MCF 10A (cell line): ENCODE measurements around the gene ZNF614. TPM values are rescaled to one million over a fixed set of nuclear protein-coding genes. Genes with fewer than 3 reads are reported as not detected.

ENCODE experiments used
- BruUV-seq: library from RNA; stranded (reverse); fragments of 400-500 nt; replicated peaks from 2 replicates; lab custom pipeline; 2021; lab: Mats Ljungman, UMichigan
- CTCF ChIA-PET: fragments of 300-600 bp; sonication (Branson Sonifier 250); formaldehyde crosslinking; extraction: SDS; loops from one replicate; lab custom pipeline; 2021; ENCODE audit warnings: antibody characterized with exemption, inconsistent platforms; lab: Yijun Ruan, JAX
- POLR2A ChIA-PET: fragments of 300-600, 350-650 bp; sonication (Branson Sonifier 250); formaldehyde crosslinking; extraction: SDS; loops from one replicate; lab custom pipeline; 2020; ENCODE audit warnings: antibody characterized with exemption, inconsistent platforms; lab: Yijun Ruan, JAX
- DNase-seq: peaks from one replicate; pipeline ENCODE4 v3.0.0-alpha.2; 2018; ENCODE audit not compliant: unreplicated experiment
- H3K27ac Mint-ChIP-seq: one replicate; pipeline ENCODE4 v1.8.0; 2022; ENCODE audit warnings: mild to moderate bottlenecking, low read depth, mixed read lengths; ENCODE audit not compliant: unreplicated experiment
- H3K27me3 Mint-ChIP-seq: one replicate; pipeline ENCODE4 v1.8.0; 2022; ENCODE audit warnings: mixed read lengths; ENCODE audit not compliant: insufficient read depth, unreplicated experiment
- H3K36me3 Mint-ChIP-seq: one replicate; pipeline ENCODE4 v1.8.0; 2022; ENCODE audit warnings: mild to moderate bottlenecking, moderate library complexity, mixed read lengths; ENCODE audit not compliant: insufficient read depth, unreplicated experiment
- H3K4me1 Mint-ChIP-seq: one replicate; pipeline ENCODE4 v1.8.0; 2022; ENCODE audit warnings: mixed read lengths; ENCODE audit not compliant: insufficient read depth, unreplicated experiment
- H3K4me3 Mint-ChIP-seq: one replicate; pipeline ENCODE4 v1.8.0; 2022; ENCODE audit warnings: mild to moderate bottlenecking, moderate library complexity, mixed read lengths; ENCODE audit not compliant: unreplicated experiment
- H3K9me3 Mint-ChIP-seq: one replicate; pipeline ENCODE4 v1.8.0; 2022; ENCODE audit warnings: mixed read lengths; ENCODE audit not compliant: unreplicated experiment
- CTCF ChIP-seq: fragments of 200-600 bp; IDR thresholded peaks from one replicate; pipeline ENCODE4 v1.8.0; 2022; ENCODE audit warnings: antibody characterized with exemption, mild to moderate bottlenecking; ENCODE audit not compliant: unreplicated experiment
- intact Hi-C: fragments of 100-400 bp; cut with micrococcal nuclease; formaldehyde crosslinking; loops from 2 replicates; pipeline ENCODE4 v1.14.1; 2022
- total RNA-seq: library from RNA; stranded (reverse); gene quantifications from 2 replicates; pipeline ENCODE4 v1.2.3, GENCODE V29; 2022

ZNF614 gene
- total RNA-seq, 1 experiment from 2014 or later, result 10.2 TPM

- TF ChIP-seq CTCF, result no peak
- no peak overlapping the region for H3K27ac Mint-ChIP-seq
- no peak overlapping the region for H3K4me3 Mint-ChIP-seq
- POLR2A ChIA-PET, result no interaction called here
- intact Hi-C loops, result no loop called here
- CTCF ChIA-PET, result interaction anchor here (0.6 kb wide), 1 partner anchor 201 kb away, joined by 4 read pairs; no protein-coding TSS in a partner anchor
- H3K9me3 Mint-ChIP-seq, result peaks cover 23% of the 10 kb centered on the region
- no peak for DNase-seq
- no peaks in the 10 kb centered on the region for H3K27me3 Mint-ChIP-seq
- H3K36me3 Mint-ChIP-seq, result peaks cover 97% of the 10 kb centered on the region
- peaks cover 5% of the 10 kb centered on the region for H3K4me1 Mint-ChIP-seq
- no TSS peak for BruUV-seq
These were observed 6.0 kb downstream of the ZNF614 start for GRCh38 chr19:52022193-52022592.

GRCh38 chr19:52020506-52020905, 7.7 kb downstream of the ZNF614 start:
- Mint-ChIP-seq H3K9me3 (peaks cover 24% of the 10 kb centered on the region), H3K36me3 (peaks cover 99% of the 10 kb centered on the region), H3K4me1 (no peaks in the 10 kb centered on the region), H3K4me3 (no peak overlapping the region), H3K27ac (no peak overlapping the region), H3K27me3 (no peaks in the 10 kb centered on the region)
- TF ChIP-seq CTCF, result no peak
- no peak for DNase-seq
- CTCF ChIA-PET, result interaction anchor here (0.6 to 0.7 kb wide), 2 partner anchors 12 to 675 kb away, joined by 3 to 5 read pairs; no protein-coding TSS in a partner anchor
- POLR2A ChIA-PET, result interaction anchor here (0.7 kb wide), 1 partner anchor 184 kb away, joined by 5 read pairs; no protein-coding TSS in a partner anchor
- intact Hi-C loops, result no loop called here
- BruUV-seq, result no TSS peak

- Mint-ChIP-seq H3K36me3 (peaks cover 29% of the 10 kb centered on the region), H3K4me1 (peaks cover 8% of the 10 kb centered on the region), H3K27me3 (no peaks in the 10 kb centered on the region), H3K4me3 (no peak overlapping the region), H3K9me3 (peaks cover 12% of the 10 kb centered on the region), H3K27ac (no peak overlapping the region)
- TF ChIP-seq CTCF, result no peak
- intact Hi-C loops, result no loop called here
- CTCF ChIA-PET, result interaction anchor here (0.6 kb wide), 1 partner anchor 754 kb away, joined by 3 read pairs; no protein-coding TSS in a partner anchor
- no TSS peak for BruUV-seq
- POLR2A ChIA-PET, result no interaction called here
- DNase-seq, result no peak
These were observed 17.5 kb downstream of the ZNF614 start for GRCh38 chr19:52010674-52011073.

- peak within 1 kb of the TSS; percentile 98 for H3K27ac Mint-ChIP-seq
- H3K27me3 Mint-ChIP-seq, result no peaks in the 10 kb centered on the region
- peaks cover 33% of the 10 kb centered on the region for H3K36me3 Mint-ChIP-seq
- peaks cover 8% of the 10 kb centered on the region for H3K4me1 Mint-ChIP-seq
- H3K9me3 Mint-ChIP-seq, result peaks cover 19% of the 10 kb centered on the region
- ChIA-PET CTCF (interaction anchor here (0.5 kb wide), 2 partner anchors 85 to 1961 kb away, joined by 3 read pairs; no protein-coding TSS in a partner anchor), POLR2A (interaction anchor here (0.7 to 2.9 kb wide), 12 partner anchors 10 to 261 kb away, joined by 3 to 31 read pairs (median 3); partner anchors contain the start of genes PPP2R1A, ZNF350 and ZNF614)
- TSS peak; percentile 43 for BruUV-seq
- intact Hi-C loops, result no loop called here
- peak; percentile 88 for DNase-seq
- no peak for TF ChIP-seq CTCF
- H3K4me3 Mint-ChIP-seq, result peak within 1 kb of the TSS; percentile 99
These were observed 20.2 kb downstream of the ZNF614 start, which contains the start of gene ZNF615 for GRCh38 chr19:52007806-52008557. Gene ZNF615 (minus strand): TSS chr19:52008211. CDS start chr19:52003711, 4,500 bp downstream.
